Endothelial cell of umbilical vein (primary cell): ENCODE measurements around the gene PYCR2. TPM values are rescaled to one million over a fixed set of nuclear protein-coding genes. Genes with fewer than 3 reads are reported as not detected.

Experiments
- BruUV-seq: library from RNA; stranded (reverse); fragments of 400-500 nt; replicated peaks from 2 replicates; lab custom pipeline; 2021; lab: Mats Ljungman, UMichigan
- CTCF ChIA-PET: fragments of 300-600, 350-600 bp; sonication (Branson Sonifier 250); formaldehyde crosslinking; loops from one replicate; lab custom pipeline; 2021; ENCODE audit warnings: antibody characterized with exemption, inconsistent platforms; lab: Charles Lee
- POLR2A ChIA-PET: fragments of 300-600, 350-600 bp; sonication (Branson Sonifier 250); formaldehyde crosslinking; loops from one replicate; lab custom pipeline; 2021; ENCODE audit warnings: antibody characterized with exemption, inconsistent platforms; lab: Charles Lee
- DNase-seq: peaks from one replicate; pipeline ENCODE4 v3.0.0-alpha.2; 2011; ENCODE audit warnings: low read depth, low spot score
- FAIRE-seq: peaks from 2 replicates; lab custom pipeline; 2011; peaks lifted over from hg19 to GRCh38; lab: Jason Lieb, UNC
- H2AFZ ChIP-seq: 2 replicates; pipeline ENCODE4 v1.6.0; 2012; ENCODE audit warnings: low read depth, low read length, control low read depth, inconsistent platforms
- H3K27ac ChIP-seq: 2 replicates; pipeline ENCODE4 v1.5.1; 2011; ENCODE audit warnings: low read depth, mild to moderate bottlenecking, control low read depth, low read length, moderate library complexity; ENCODE audit not compliant: insufficient read depth
- H3K27me3 ChIP-seq, 2 experiments: 2 replicates each; pipeline versions ENCODE4 v1.6.0 to v1.6.1; 2011; ENCODE audit warnings: low read length in 2 of 2, mixed read lengths in 1 of 2; ENCODE audit not compliant: control insufficient read depth in 2 of 2, insufficient read depth in 2 of 2
- H3K36me3 ChIP-seq, 2 experiments: 2 replicates in 1 of 2; 3 replicates in 1 of 2; pipeline ENCODE4 v1.5.1; 2011; ENCODE audit warnings: low read length in 2 of 2, mild to moderate bottlenecking in 1 of 2, moderate library complexity in 1 of 2; ENCODE audit not compliant: control insufficient read depth in 2 of 2, insufficient read depth in 2 of 2; ENCODE audit errors: extremely low read depth in 1 of 2
- H3K4me1 ChIP-seq: 3 replicates; pipeline ENCODE4 v1.5.1; 2011; ENCODE audit warnings: mild to moderate bottlenecking, low read length; ENCODE audit not compliant: control insufficient read depth, insufficient read depth; ENCODE audit errors: extremely low read depth
- H3K4me2 ChIP-seq: 2 replicates; pipeline ENCODE4 v1.6.1; 2011; ENCODE audit warnings: low read length, control low read depth, mixed read lengths; ENCODE audit not compliant: insufficient read depth
- H3K4me3 ChIP-seq, 3 experiments: fragments of 200-600 bp in 1 of 3; sonication (generic), shearing (Covaris generic) in 1 of 3; replicated peaks in 1 of 3; 2 replicates each; pipeline ENCODE4 v1.5.1; 2011 to 2016; ENCODE audit warnings: control low read depth in 3 of 3, low read length in 3 of 3, mild to moderate bottlenecking in 2 of 3, inconsistent platforms in 1 of 3, low read depth in 1 of 3, moderate library complexity in 1 of 3; ENCODE audit not compliant: insufficient read depth in 1 of 3
- H3K79me2 ChIP-seq: 2 replicates; pipeline ENCODE4 v1.6.0; 2012; ENCODE audit warnings: low read length, inconsistent platforms; ENCODE audit not compliant: control insufficient read depth, insufficient read depth
- H3K9ac ChIP-seq: replicated peaks from 2 replicates; pipeline ENCODE3; 2011; ENCODE audit warnings: low read length, control low read depth; ENCODE audit not compliant: insufficient read depth; ENCODE audit errors: extremely low read depth
- H3K9me1 ChIP-seq: replicated peaks from 3 replicates; pipeline ENCODE4 v1.6.0; 2011; ENCODE audit warnings: mild to moderate bottlenecking, low read length; ENCODE audit not compliant: control insufficient read depth, insufficient read depth; ENCODE audit errors: extremely low read depth
- H3K9me3 ChIP-seq: replicated peaks from 2 replicates; pipeline ENCODE4 v1.5.1; 2012; ENCODE audit warnings: low read length, inconsistent platforms; ENCODE audit not compliant: control insufficient read depth, insufficient read depth
- H4K20me1 ChIP-seq: replicated peaks from 2 replicates; pipeline ENCODE3; 2011; ENCODE audit warnings: mild to moderate bottlenecking, low read length; ENCODE audit not compliant: control insufficient read depth, insufficient read depth; ENCODE audit errors: extremely low read depth
- EZH2 ChIP-seq: IDR thresholded peaks from 2 replicates; pipeline ENCODE4 v1.6.1; 2012; ENCODE audit warnings: borderline replicate concordance, low read depth, mild to moderate bottlenecking, moderate library complexity, low read length, inconsistent platforms; ENCODE audit not compliant: severe bottlenecking
- FOS ChIP-seq: IDR thresholded peaks from 2 replicates; pipeline ENCODE4 v1.6.1; 2011; ENCODE audit warnings: mild to moderate bottlenecking, low read length, moderate library complexity, borderline replicate concordance; ENCODE audit not compliant: insufficient read depth
- GATA2 ChIP-seq: IDR thresholded peaks from 2 replicates; pipeline ENCODE4 v1.7.0; 2011; ENCODE audit warnings: low read depth, mild to moderate bottlenecking, moderate library complexity, mixed read lengths, low read length; ENCODE audit not compliant: insufficient read length, insufficient read depth
- JUN ChIP-seq: IDR thresholded peaks from 2 replicates; pipeline ENCODE4 v1.6.1; 2011; ENCODE audit warnings: borderline replicate concordance, low read depth; ENCODE audit not compliant: insufficient read length, insufficient read depth
- MYC ChIP-seq: IDR thresholded peaks from one replicate; pipeline ENCODE4 v1.6.1; 2011; ENCODE audit warnings: mild to moderate bottlenecking, low read depth, low read length
- POLR2A ChIP-seq: IDR thresholded peaks from 2 replicates; pipeline ENCODE4 v1.6.1; 2012; ENCODE audit warnings: low read depth, mild to moderate bottlenecking, control low read depth, low read length
- dilution Hi-C: fragments of 300-500 bp; cut with MboI; formaldehyde crosslinking; loops from one replicate; pipeline ENCODE4 v1.15.0; 2019; ENCODE audit warnings: low sequenced_read_pairs; ENCODE audit not compliant: extremely low pct_ligation_motif_present
- intact Hi-C: fragments of 100-400 bp; cut with micrococcal nuclease; formaldehyde crosslinking; loops from one replicate; pipeline ENCODE4 v1.10.0; 2022
- polyA plus RNA-seq, 4 experiments: library from polyadenylated mRNA; depleted of rRNA in 3 of 4; stranded (reverse) in 3 of 4; unstranded in 1 of 4; fragments of >200 nt; gene quantifications; 2 replicates each; pipeline versions ENCODE4 v1.2.1 to v1.2.3, GENCODE V29; 2011 to 2012; ENCODE audit warnings: missing spikeins in 1 of 4
- total RNA-seq: library from RNA; stranded (reverse); gene quantifications from 2 replicates; pipeline ENCODE4 v1.2.3, GENCODE V29; 2021
- TF ChIP-seq, protein P1 (sequence below): IDR thresholded peaks from 2 replicates; pipeline ENCODE4 v1.6.1; 2011; ENCODE audit not compliant: insufficient read depth, insufficient read length
- TF ChIP-seq, protein P2 (sequence below), 2 donors: IDR thresholded peaks; 1 replicate in 1 of 2; 2 replicates in 1 of 2; pipeline ENCODE4 v1.5.1; 2011; ENCODE audit warnings: low read length in 2 of 2, mild to moderate bottlenecking in 2 of 2, moderate library complexity in 2 of 2, control low read depth in 1 of 2, inconsistent platforms in 1 of 2, low read depth in 1 of 2; ENCODE audit not compliant: insufficient read depth in 1 of 2; ENCODE audit errors: extremely low read depth in 1 of 2

PYCR2 gene
- total and polyA plus RNA-seq, 2 donors (not counting 3 experiments of a cell fraction or from before 2014, with no cell fraction given) = 64.6 to 65.1 TPM

DNA sequence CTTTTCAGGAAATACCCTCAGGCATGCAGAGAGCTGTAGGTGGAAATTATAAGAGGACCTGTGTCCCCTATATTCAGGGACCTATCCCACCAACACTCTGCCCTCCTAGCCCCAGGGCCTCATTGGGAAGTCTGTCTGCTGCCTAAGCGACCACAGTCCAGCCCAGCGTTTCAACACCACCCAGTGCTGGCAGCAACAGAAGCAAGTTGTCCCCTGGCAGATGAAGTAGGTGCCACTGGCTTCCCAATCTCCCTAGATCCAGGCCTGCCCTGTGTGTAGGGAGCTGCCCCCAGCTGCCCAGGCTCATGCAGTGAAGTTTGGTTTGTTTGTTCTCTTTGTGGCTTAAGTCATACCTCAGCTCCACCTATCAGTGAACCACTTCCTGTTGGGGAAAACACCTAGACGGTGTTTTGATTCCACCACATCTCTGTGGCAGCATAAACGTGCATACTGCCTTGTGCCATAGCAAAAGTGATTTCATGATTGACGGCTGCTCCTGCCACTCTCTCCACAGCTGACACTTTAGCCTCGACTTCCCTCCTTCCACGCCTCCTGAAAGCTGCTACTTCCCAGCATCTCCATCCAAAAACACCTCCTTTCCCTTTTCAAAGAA lies 27.0 kb downstream of the PYCR2 start:
- Histone ChIP-seq H2AFZ (peak overlapping the region; percentile 6), H3K9me3 (no peaks in the 10 kb centered on the region), H3K9me1 (no peaks in the 10 kb centered on the region), H3K27me3 (no peaks in the 10 kb centered on the region), H3K4me2 (no peak overlapping the region), H3K36me3 (no peaks in the 10 kb centered on the region), H3K9ac (no peak overlapping the region), H4K20me1 (no peaks in the 10 kb centered on the region), H3K4me3 (no peak overlapping the region), H3K27ac (no peak overlapping the region), H3K4me1 (peaks cover 7% of the 10 kb centered on the region), H3K79me2 (no peaks in the 10 kb centered on the region)
- DNase-seq (no peak), FAIRE-seq (no peak)
- CTCF ChIA-PET = interaction anchor here (1.3 to 4.1 kb wide), 2 partner anchors 14 to 120 kb away, joined by 3 to 12 read pairs; partner anchors contain the start of gene SRP9
- TF ChIP-seq JUN = no peak
- TF ChIP-seq, protein P1, sequence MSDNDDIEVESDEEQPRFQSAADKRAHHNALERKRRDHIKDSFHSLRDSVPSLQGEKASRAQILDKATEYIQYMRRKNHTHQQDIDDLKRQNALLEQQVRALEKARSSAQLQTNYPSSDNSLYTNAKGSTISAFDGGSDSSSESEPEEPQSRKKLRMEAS = no peak
- no peak for TF ChIP-seq EZH2
- TF ChIP-seq MYC = no peak
- TF ChIP-seq FOS = no peak
- no peak for TF ChIP-seq POLR2A
- no peak for TF ChIP-seq GATA2
- TF ChIP-seq, protein P2, sequence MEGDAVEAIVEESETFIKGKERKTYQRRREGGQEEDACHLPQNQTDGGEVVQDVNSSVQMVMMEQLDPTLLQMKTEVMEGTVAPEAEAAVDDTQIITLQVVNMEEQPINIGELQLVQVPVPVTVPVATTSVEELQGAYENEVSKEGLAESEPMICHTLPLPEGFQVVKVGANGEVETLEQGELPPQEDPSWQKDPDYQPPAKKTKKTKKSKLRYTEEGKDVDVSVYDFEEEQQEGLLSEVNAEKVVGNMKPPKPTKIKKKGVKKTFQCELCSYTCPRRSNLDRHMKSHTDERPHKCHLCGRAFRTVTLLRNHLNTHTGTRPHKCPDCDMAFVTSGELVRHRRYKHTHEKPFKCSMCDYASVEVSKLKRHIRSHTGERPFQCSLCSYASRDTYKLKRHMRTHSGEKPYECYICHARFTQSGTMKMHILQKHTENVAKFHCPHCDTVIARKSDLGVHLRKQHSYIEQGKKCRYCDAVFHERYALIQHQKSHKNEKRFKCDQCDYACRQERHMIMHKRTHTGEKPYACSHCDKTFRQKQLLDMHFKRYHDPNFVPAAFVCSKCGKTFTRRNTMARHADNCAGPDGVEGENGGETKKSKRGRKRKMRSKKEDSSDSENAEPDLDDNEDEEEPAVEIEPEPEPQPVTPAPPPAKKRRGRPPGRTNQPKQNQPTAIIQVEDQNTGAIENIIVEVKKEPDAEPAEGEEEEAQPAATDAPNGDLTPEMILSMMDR (IDR thresholded peaks at IDR 0.05; ENCODE audit: extremely low read depth in 1 of 2, insufficient read depth in 1 of 2, low read depth in 1 of 2, low read length in 2 of 2) = no peak
- intact Hi-C loops (no loop called here), dilution Hi-C loops (no loop called here)
- no TSS peak for BruUV-seq
- POLR2A ChIA-PET = no interaction called here
